ENCODE results near the gene NR1H4. TPM values are rescaled to one million over a fixed set of nuclear protein-coding genes. Genes with fewer than 3 reads are reported as not detected.

The NR1H4 gene
- total and polyA plus RNA-seq, 2 of the 8 experiments (the other 6 are each of a cell fraction or from before 2014, with no cell fraction given), result not detected

DNA sequence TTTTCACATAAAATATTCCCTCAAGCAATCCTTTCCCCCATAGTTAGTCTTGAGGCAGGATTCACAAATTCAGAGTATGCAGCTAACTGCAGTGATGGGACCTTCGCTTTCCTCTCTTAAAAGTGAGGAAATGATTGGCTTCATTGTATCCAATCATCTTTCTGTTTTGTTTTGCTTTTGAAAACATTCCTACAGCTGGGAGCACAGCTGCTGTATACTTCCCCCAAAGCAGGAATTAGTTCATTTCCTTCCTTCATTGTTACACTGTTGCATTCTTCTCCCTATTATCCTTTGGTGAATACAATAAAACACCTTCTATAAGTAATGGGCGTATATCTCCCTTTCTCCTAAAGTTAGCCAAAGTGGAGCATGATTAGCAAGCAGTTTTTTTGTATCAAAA, 90.4 kb downstream of the NR1H4 start:
- Histone ChIP-seq H2BK5ac (ENCODE audit: low read depth, low read length) (no peak overlapping the region), H3K4ac (replicated peaks; ENCODE audit: insufficient read length, low read depth, low read length) (no peak overlapping the region), H3K4me3 (ENCODE audit: extremely low read depth in 1 of 4, insufficient read depth in 2 of 4, low read depth in 3 of 4, low read length in 4 of 4) (no peak overlapping the region), H2BK15ac (ENCODE audit: low read length) (no peak overlapping the region), H3K27me3 (replicated peaks in 1 of 4; ENCODE audit: control insufficient read depth in 3 of 4, extremely low read depth in 1 of 4, insufficient read depth in 3 of 4, low read length in 3 of 4) (no peaks in the 10 kb centered on the region), H4K8ac (ENCODE audit: extremely low read depth, insufficient read depth, low read length) (no peak overlapping the region), H4K20me1 (replicated peaks in 1 of 2; ENCODE audit: control insufficient read depth in 1 of 2, insufficient read depth in 2 of 2, low read length in 2 of 2) (no peaks in the 10 kb centered on the region), H2BK20ac (ENCODE audit: low read length) (no peak overlapping the region), H3K79me1 (ENCODE audit: low read depth, low read length) (no peaks in the 10 kb centered on the region), H3K36me3 (ENCODE audit: control insufficient read depth in 2 of 4, insufficient read depth in 4 of 4, low read length in 3 of 4) (no peaks in the 10 kb centered on the region), H3K4me2 (ENCODE audit: insufficient read depth in 1 of 2, low read depth in 2 of 2, low read length in 2 of 2) (no peak overlapping the region), H3K9ac (replicated peaks in 1 of 4; ENCODE audit: extremely low read depth in 1 of 4, low read depth in 3 of 4, low read length in 3 of 4) (no peak overlapping the region), H3K9me3 (ENCODE audit: insufficient read depth in 2 of 2, low read depth in 1 of 2, low read length in 1 of 2) (no peaks in the 10 kb centered on the region), H3K79me2 (ENCODE audit: control insufficient read depth in 1 of 2, insufficient read depth in 2 of 2, low read length in 2 of 2) (no peaks in the 10 kb centered on the region), H2AFZ (ENCODE audit: low read length) (no peak overlapping the region), H3K23ac (ENCODE audit: insufficient read length) (no peak overlapping the region), H3K23me2 (ENCODE audit: low read depth, low read length) (no peaks in the 10 kb centered on the region), H2AK5ac (ENCODE audit: low read depth, low read length) (no peak overlapping the region), H2BK12ac (ENCODE audit: low read depth, low read length) (no peak overlapping the region), H3K4me1 (replicated peaks in 1 of 4; ENCODE audit: control insufficient read depth in 3 of 4, insufficient read depth in 4 of 4, low read length in 3 of 4) (no peaks in the 10 kb centered on the region; a peak in 1 of 7 replicates), H3K56ac (replicated peaks; ENCODE audit: insufficient read length, low read depth, low read length) (no peak overlapping the region), H3K27ac (ENCODE audit: low read depth, low read length) (no peak overlapping the region), H3K14ac (ENCODE audit: insufficient read length) (no peak overlapping the region), H4K91ac (replicated peaks; ENCODE audit: insufficient read length, low read length) (no peak overlapping the region), H2BK120ac (replicated peaks; ENCODE audit: low read depth, low read length) (no peak overlapping the region), H3K18ac (ENCODE audit: extremely low read depth, low read length) (no peak overlapping the region), H4K5ac (ENCODE audit: insufficient read length, low read depth, low read length) (no peak overlapping the region)
- WGBS, 2 experiments (ENCODE audit: extremely low coverage in 1 of 2, insufficient coverage in 1 of 2, insufficient read length in 1 of 2, insufficient replicate concordance in 2 of 2, low coverage in 1 of 2, low lambda C conversion rate in 2 of 2, missing lambda C conversion rate in 1 of 2), result 92% methylated on average over 2 of the region's 2 CpGs; no CpG with 5 or more reads in 1 of the 2 experiments
- FAIRE-seq (no peak), DNase-seq (ENCODE audit: low read depth in 1 of 2, low spot score in 2 of 2) (no peak)
- ChIA-PET POLR2A (ENCODE audit: partially characterized antibody) (no interaction called here), CTCF (ENCODE audit: partially characterized antibody) (interaction anchor here (3.2 kb wide), 1 partner anchor 10 kb away, joined by 14 read pairs; no protein-coding TSS in a partner anchor)
- no peak for TF ChIP-seq TBP (IDR thresholded peaks at IDR 0.05; ENCODE audit: low read depth, low read length)
- no peak for TF ChIP-seq FOSL1 (IDR thresholded peaks at IDR 0.05; ENCODE audit: insufficient read depth, low read depth, low read length)
- no peak for TF ChIP-seq TAF7 (optimal IDR thresholded peaks at IDR 0.05; ENCODE audit: borderline replicate concordance, low read depth, low read length)
- no peak for TF ChIP-seq RFX5 (IDR thresholded peaks at IDR 0.05; ENCODE audit: borderline replicate concordance, low read depth, low read length)
- no peak for TF ChIP-seq CHD1 (IDR thresholded peaks at IDR 0.05; ENCODE audit: low read depth, low read length)
- TF ChIP-seq RBBP5 (IDR thresholded peaks at IDR 0.05; ENCODE audit: borderline replicate concordance, low read depth, low read length), result no peak
- TF ChIP-seq USF2 (IDR thresholded peaks at IDR 0.05; ENCODE audit: low read length), result no peak
- TF ChIP-seq EP300 (IDR thresholded peaks at IDR 0.05; ENCODE audit: borderline replicate concordance in 1 of 2, low read depth in 2 of 2, low read length in 2 of 2), result no peak
- no peak for TF ChIP-seq TAF1 (IDR thresholded peaks at IDR 0.05; ENCODE audit: low read depth, low read length)
- TF ChIP-seq, protein P1, sequence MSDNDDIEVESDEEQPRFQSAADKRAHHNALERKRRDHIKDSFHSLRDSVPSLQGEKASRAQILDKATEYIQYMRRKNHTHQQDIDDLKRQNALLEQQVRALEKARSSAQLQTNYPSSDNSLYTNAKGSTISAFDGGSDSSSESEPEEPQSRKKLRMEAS (IDR thresholded peaks at IDR 0.05), result no peak
- TF ChIP-seq CREB1 (IDR thresholded peaks at IDR 0.05), result no peak
- TF ChIP-seq, protein P2, sequence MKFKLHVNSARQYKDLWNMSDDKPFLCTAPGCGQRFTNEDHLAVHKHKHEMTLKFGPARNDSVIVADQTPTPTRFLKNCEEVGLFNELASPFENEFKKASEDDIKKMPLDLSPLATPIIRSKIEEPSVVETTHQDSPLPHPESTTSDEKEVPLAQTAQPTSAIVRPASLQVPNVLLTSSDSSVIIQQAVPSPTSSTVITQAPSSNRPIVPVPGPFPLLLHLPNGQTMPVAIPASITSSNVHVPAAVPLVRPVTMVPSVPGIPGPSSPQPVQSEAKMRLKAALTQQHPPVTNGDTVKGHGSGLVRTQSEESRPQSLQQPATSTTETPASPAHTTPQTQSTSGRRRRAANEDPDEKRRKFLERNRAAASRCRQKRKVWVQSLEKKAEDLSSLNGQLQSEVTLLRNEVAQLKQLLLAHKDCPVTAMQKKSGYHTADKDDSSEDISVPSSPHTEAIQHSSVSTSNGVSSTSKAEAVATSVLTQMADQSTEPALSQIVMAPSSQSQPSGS (IDR thresholded peaks at IDR 0.05; ENCODE audit: low read length), result no peak

All from H1 (cell line).